HepG2 (cell line): ENCODE measurements around the gene GTF2A2. TPM values are rescaled to one million over a fixed set of nuclear protein-coding genes. Genes with fewer than 3 reads are reported as not detected.

Experiments used
- ARNT2 ChIP-seq: sonication (generic); formaldehyde crosslinking; IDR thresholded peaks from 2 replicates; pipeline ENCODE4 v1.8.0; 2022; ENCODE audit warnings: mild to moderate bottlenecking, low read depth, missing genetic modification reagents, moderate library complexity
- ATRX ChIP-seq: sonication (generic); formaldehyde crosslinking; IDR thresholded peaks from 2 replicates; pipeline ENCODE4 v1.4.0; 2020; ENCODE audit warnings: missing genetic modification reagents, borderline replicate concordance
- DBP ChIP-seq: sonication (generic); formaldehyde crosslinking; IDR thresholded peaks from 2 replicates; pipeline ENCODE4 v1.4.0; 2020; ENCODE audit warnings: missing genetic modification reagents; ENCODE audit errors: not compliant biosample characterization
- DZIP1 ChIP-seq: sonication (generic); formaldehyde crosslinking; IDR thresholded peaks from 2 replicates; pipeline ENCODE4 v1.5.0; 2020; ENCODE audit warnings: mild to moderate bottlenecking, missing genetic modification reagents
- E2F5 ChIP-seq: sonication (generic); formaldehyde crosslinking; conservative IDR thresholded peaks from 2 replicates; pipeline ENCODE4 v1.4.0; 2020; ENCODE audit warnings: missing genetic modification reagents
- GZF1 ChIP-seq: sonication (generic); formaldehyde crosslinking; IDR thresholded peaks from 2 replicates; pipeline ENCODE4 v1.5.1; 2020; ENCODE audit warnings: mild to moderate bottlenecking, missing genetic modification reagents
- KDM5A ChIP-seq: fragments of 200-600 bp; sonication (generic); IDR thresholded peaks from 2 replicates; pipeline ENCODE4 v1.7.0; 2018; ENCODE audit warnings: antibody characterized with exemption, mild to moderate bottlenecking, low read length, borderline replicate concordance
- KDM6A ChIP-seq: IDR thresholded peaks from 2 replicates; pipeline ENCODE4 v1.6.1; 2016; ENCODE audit warnings: low read depth
- PHF21A ChIP-seq: sonication (generic); formaldehyde crosslinking; IDR thresholded peaks from 2 replicates; pipeline ENCODE4 v1.5.0; 2020; ENCODE audit warnings: mild to moderate bottlenecking, missing genetic modification reagents
- PRPF4 ChIP-seq: fragments of 200-400 bp; formaldehyde crosslinking; IDR thresholded peaks from 2 replicates; pipeline ENCODE4 v1.6.1; 2016; ENCODE audit warnings: low read length, low read depth; ENCODE audit not compliant: poor library complexity, severe bottlenecking
- RARG ChIP-seq: sonication (generic); formaldehyde crosslinking; IDR thresholded peaks from 2 replicates; pipeline ENCODE4 v1.4.0; 2020; ENCODE audit warnings: low read depth, mild to moderate bottlenecking, missing genetic modification reagents
- RBFOX2 ChIP-seq: fragments of 200-400 bp; formaldehyde crosslinking; IDR thresholded peaks from 2 replicates; pipeline ENCODE4 v1.6.1; 2017; ENCODE audit warnings: low read depth, mild to moderate bottlenecking, low read length
- REXO4 ChIP-seq: sonication (generic); formaldehyde crosslinking; IDR thresholded peaks from 2 replicates; pipeline ENCODE4 v1.8.0; 2022; ENCODE audit warnings: missing genetic modification reagents, mild to moderate bottlenecking, borderline replicate concordance
- SMYD3 ChIP-seq: sonication (generic); formaldehyde crosslinking; IDR thresholded peaks from 2 replicates; pipeline ENCODE4 v1.8.1; 2023; ENCODE audit warnings: mild to moderate bottlenecking, missing genetic modification reagents
- TGIF2 ChIP-seq: IDR thresholded peaks from 2 replicates; pipeline ENCODE4 v1.6.1; 2016; ENCODE audit warnings: control low read depth, missing compliant biosample characterization
- ZC3H13 ChIP-seq: sonication (generic); formaldehyde crosslinking; IDR thresholded peaks from 2 replicates; pipeline ENCODE4 v1.8.1; 2023; ENCODE audit warnings: mild to moderate bottlenecking, missing genetic modification reagents, moderate library complexity
- ZFAT ChIP-seq: sonication (generic); formaldehyde crosslinking; conservative IDR thresholded peaks from 2 replicates; pipeline ENCODE4 v1.8.1; 2023; ENCODE audit warnings: missing genetic modification reagents, inconsistent platforms
- ZNF136 ChIP-seq: sonication (generic); formaldehyde crosslinking; IDR thresholded peaks from 2 replicates; pipeline ENCODE4 v1.8.1; 2022; ENCODE audit warnings: low read depth, mild to moderate bottlenecking, moderate library complexity, missing genetic modification reagents
- ZNF20 ChIP-seq: sonication (generic); formaldehyde crosslinking; IDR thresholded peaks from 2 replicates; pipeline ENCODE4 v1.4.0; 2020; ENCODE audit warnings: mild to moderate bottlenecking, moderate library complexity, missing genetic modification reagents
- ZNF430 ChIP-seq: sonication (generic); formaldehyde crosslinking; IDR thresholded peaks from 2 replicates; pipeline ENCODE4 v1.9.0; 2021; ENCODE audit warnings: mild to moderate bottlenecking, missing genetic modification reagents
- ZNF543 ChIP-seq: sonication (generic); formaldehyde crosslinking; IDR thresholded peaks from 2 replicates; pipeline ENCODE4 v1.4.0; 2020; ENCODE audit warnings: mild to moderate bottlenecking, missing genetic modification reagents
- ZNF589 ChIP-seq: sonication (generic); formaldehyde crosslinking; conservative IDR thresholded peaks from 2 replicates; pipeline ENCODE4 v1.8.0; 2022; ENCODE audit warnings: mild to moderate bottlenecking, moderate library complexity, missing genetic modification reagents
- ZNF598 ChIP-seq: sonication (generic); formaldehyde crosslinking; IDR thresholded peaks from 2 replicates; pipeline ENCODE4 v1.5.1; 2020; ENCODE audit warnings: mild to moderate bottlenecking, missing genetic modification reagents, borderline replicate concordance
- ZSCAN30 ChIP-seq: sonication (generic); formaldehyde crosslinking; IDR thresholded peaks from 2 replicates; pipeline ENCODE4 v1.5.0; 2020; ENCODE audit warnings: mild to moderate bottlenecking, missing genetic modification reagents
- polyA plus RNA-seq, 8 experiments: library from polyadenylated mRNA; depleted of rRNA in 3 of 8; stranded (reverse) in 7 of 8; unstranded in 1 of 8; fragments of >200 nt; fragmentation: Illumina TruSeq in 4 of 8; extraction: Trizol in 4 of 8; gene quantifications; 2 replicates each; pipeline versions ENCODE4 v1.2.1 to v1.2.3, GENCODE V29; 2011 to 2016; ENCODE audit warnings: low read depth in 4 of 8, missing spikeins in 1 of 8, mixed read lengths in 1 of 8; ENCODE audit not compliant: insufficient read depth in 1 of 8
- total RNA-seq, 5 experiments: library from RNA; depleted of rRNA; stranded (reverse); fragments of >200 nt; fragmentation: Illumina TruSeq; extraction: Trizol; gene quantifications; 2 replicates each; pipeline ENCODE4 v1.2.3, GENCODE V29; 2016; ENCODE audit warnings: low read depth in 1 of 5

Gene GTF2A2
- total and polyA plus RNA-seq, 2 of the 13 experiments (the other 11 are each of a cell fraction or from before 2014, with no cell fraction given) = 24.4 to 106 TPM

- TF ChIP-seq REXO4 (CRISPR knock-in tag) = no peak
- TF ChIP-seq PHF21A (CRISPR knock-in tag) = 0 out of 2 replicates have a peak, but pooled peaks have one; percentile 25
- no peak for TF ChIP-seq ZNF589 (CRISPR knock-in tag)
- TF ChIP-seq ZNF430 (CRISPR knock-in tag) = no peak
- no peak for TF ChIP-seq ZNF543 (CRISPR knock-in tag)
- no peak for TF ChIP-seq ARNT2 (CRISPR knock-in tag)
- TF ChIP-seq ZNF136 (CRISPR knock-in tag) = no peak
- TF ChIP-seq SMYD3 (CRISPR knock-in tag) = no peak
- no peak for TF ChIP-seq RARG (CRISPR knock-in tag)
- TF ChIP-seq E2F5 (CRISPR knock-in tag) = no peak
- no peak for TF ChIP-seq TGIF2 (CRISPR knock-in tag)
- TF ChIP-seq ATRX = no peak
- TF ChIP-seq DZIP1 = no peak
- TF ChIP-seq ZC3H13 = no peak
- no peak for TF ChIP-seq PRPF4
- no peak for TF ChIP-seq GZF1 (CRISPR knock-in tag)
- TF ChIP-seq ZNF20 (CRISPR knock-in tag) = no peak
- TF ChIP-seq ZFAT (CRISPR knock-in tag) = no peak
- TF ChIP-seq KDM6A = no peak
- TF ChIP-seq KDM5A = no peak
- TF ChIP-seq ZSCAN30 (CRISPR knock-in tag) = no peak
- no peak for TF ChIP-seq DBP (CRISPR knock-in tag)
- no peak for TF ChIP-seq RBFOX2
- no peak for TF ChIP-seq ZNF598 (CRISPR knock-in tag)
Observed at GRCh38 chr15:59595434-59595915, 61.8 kb downstream of the GTF2A2 start (continued).
